AG04449 (cell line): ENCODE measurements around the gene ARFGAP2.

Source experiments
- CTCF ChIA-PET: fragments of 350-600 bp; formaldehyde crosslinking; extraction: SDS; loops from one replicate; lab custom pipeline; 2021; ENCODE audit warnings: antibody characterized with exemption; lab: Yijun Ruan, JAX
- POLR2A ChIA-PET: fragments of 400-600, 350-600 bp; formaldehyde crosslinking; extraction: SDS; loops from one replicate; lab custom pipeline; 2020; ENCODE audit warnings: antibody characterized with exemption, inconsistent platforms; lab: Yijun Ruan, JAX
- DNase-seq: peaks from one replicate; pipeline ENCODE4 v3.0.0-alpha.2; 2010; ENCODE audit warnings: low read depth, low spot score
- H3K4me3 ChIP-seq: 2 replicates; pipeline ENCODE4 v1.5.1; 2011; ENCODE audit warnings: low read depth, mild to moderate bottlenecking, control low read depth, low read length
- CTCF ChIP-seq: IDR thresholded peaks from one replicate; pipeline ENCODE4 v1.5.1; 2011; ENCODE audit warnings: mild to moderate bottlenecking, moderate library complexity, low read length, control low read depth, inconsistent platforms; ENCODE audit not compliant: insufficient read depth; ENCODE audit errors: missing control alignments

ARFGAP2 gene

GRCh38 chr11:47188259-47188658 lies 11.6 kb upstream of the ARFGAP2 start:
- no peak overlapping the region for H3K4me3 ChIP-seq
- DNase-seq = no peak
- ChIA-PET CTCF (interaction anchor here (0.6 to 4.1 kb wide), 8 partner anchors 10 to 71 kb away, joined by 3 to 40 read pairs (median 6); partner anchors contain the start of genes ARFGAP2 and NR1H3), POLR2A (interaction anchor here (1.9 to 2.1 kb wide), 2 partner anchors 26 to 27 kb away, joined by 5 to 6 read pairs; partner anchors contain the start of gene DDB2)
- no peak for TF ChIP-seq CTCF

GRCh38 chr11:47187723-47188122 lies 11.0 kb upstream of the ARFGAP2 start:
- ChIA-PET POLR2A (interaction anchor here (1.0 to 2.1 kb wide), 3 partner anchors 27 to 61 kb away, joined by 4 to 6 read pairs (median 5); partner anchors contain the start of genes ACP2 and DDB2), CTCF (interaction anchor here (0.6 to 4.1 kb wide), 11 partner anchors 9 to 167 kb away, joined by 3 to 40 read pairs (median 6); partner anchors contain the start of genes ARFGAP2 and NR1H3)
- no peak for DNase-seq
- peak overlapping the region; percentile 71 for H3K4me3 ChIP-seq
- TF ChIP-seq CTCF = no peak

GRCh38 chr11:47186700-47187695 lies 10.3 kb upstream of the ARFGAP2 start:
- DNase-seq = no peak
- ChIA-PET POLR2A (interaction anchor here (0.7 to 2.1 kb wide), 4 partner anchors 28 to 62 kb away, joined by 3 to 6 read pairs (median 4); partner anchors contain the start of genes ACP2 and DDB2), CTCF (interaction anchor here (0.7 to 4.1 kb wide), 12 partner anchors 9 to 168 kb away, joined by 3 to 40 read pairs (median 5); partner anchors contain the start of genes ACP2, ARFGAP2 and NR1H3)

GRCh38 chr11:47186076-47186699 lies 9.5 kb upstream of the ARFGAP2 start, which contains the start of gene PACSIN3:
Gene PACSIN3, minus strand, starts transcription at chr11:47186434. Its CDS starts 3,707 bp downstream, at chr11:47182727.
- peak within 1 kb of the TSS; percentile 71 for H3K4me3 ChIP-seq
- peak; percentile 12 for TF ChIP-seq CTCF
- no peak for DNase-seq
- ChIA-PET CTCF (interaction anchor here (0.7 to 4.1 kb wide), 13 partner anchors 8 to 77 kb away, joined by 3 to 40 read pairs (median 6); partner anchors contain the start of genes ACP2, ARFGAP2, DDB2 and NR1H3), POLR2A (interaction anchor here (1.4 to 1.9 kb wide), 3 partner anchors 29 to 48 kb away, joined by 5 to 7 read pairs (median 5); partner anchors contain the start of gene DDB2)

More at GRCh38 chr11:47186700-47187695, 10.3 kb upstream of the ARFGAP2 start:
- peak; percentile 21 for TF ChIP-seq CTCF
- H3K4me3 ChIP-seq = peak overlapping the region; percentile 71

GRCh38 chr11:47185305-47186075 lies 8.8 kb upstream of the ARFGAP2 start:
- H3K4me3 ChIP-seq = peak overlapping the region; percentile 71
- no peak for DNase-seq
- POLR2A ChIA-PET = interaction anchor here (0.6 to 1.9 kb wide), 6 partner anchors 29 to 130 kb away, joined by 3 to 7 read pairs (median 4); partner anchors contain the start of genes ACP2 and DDB2
- TF ChIP-seq CTCF = no peak
- CTCF ChIA-PET = interaction anchor here (0.8 to 2.3 kb wide), 13 partner anchors 8 to 222 kb away, joined by 3 to 13 read pairs (median 5); partner anchors contain the start of genes ACP2, ARFGAP2, DDB2 and NR1H3
